Keratinocyte (primary cell): Measurements from ENCODE around the gene MED27.

ENCODE experiments used
- EZH2 ChIP-seq: IDR thresholded peaks from one replicate; pipeline ENCODE4 v1.6.1; 2012; ENCODE audit warnings: inconsistent platforms, mild to moderate bottlenecking, low read length, moderate library complexity
- TF ChIP-seq, protein P1 (sequence below), 3 experiments: IDR thresholded peaks in 1 of 3; conservative IDR thresholded peaks in 1 of 3; optimal IDR thresholded peaks in 1 of 3; 2 replicates in 2 of 3; 3 replicates in 1 of 3; pipeline versions ENCODE3 to v1.5.1; 2011; ENCODE audit warnings: low read length in 3 of 3, mild to moderate bottlenecking in 3 of 3, moderate library complexity in 2 of 3, control low read depth in 1 of 3, inconsistent platforms in 1 of 3; ENCODE audit not compliant: insufficient read depth in 2 of 3; ENCODE audit errors: extremely low read depth in 1 of 3

DNA sequence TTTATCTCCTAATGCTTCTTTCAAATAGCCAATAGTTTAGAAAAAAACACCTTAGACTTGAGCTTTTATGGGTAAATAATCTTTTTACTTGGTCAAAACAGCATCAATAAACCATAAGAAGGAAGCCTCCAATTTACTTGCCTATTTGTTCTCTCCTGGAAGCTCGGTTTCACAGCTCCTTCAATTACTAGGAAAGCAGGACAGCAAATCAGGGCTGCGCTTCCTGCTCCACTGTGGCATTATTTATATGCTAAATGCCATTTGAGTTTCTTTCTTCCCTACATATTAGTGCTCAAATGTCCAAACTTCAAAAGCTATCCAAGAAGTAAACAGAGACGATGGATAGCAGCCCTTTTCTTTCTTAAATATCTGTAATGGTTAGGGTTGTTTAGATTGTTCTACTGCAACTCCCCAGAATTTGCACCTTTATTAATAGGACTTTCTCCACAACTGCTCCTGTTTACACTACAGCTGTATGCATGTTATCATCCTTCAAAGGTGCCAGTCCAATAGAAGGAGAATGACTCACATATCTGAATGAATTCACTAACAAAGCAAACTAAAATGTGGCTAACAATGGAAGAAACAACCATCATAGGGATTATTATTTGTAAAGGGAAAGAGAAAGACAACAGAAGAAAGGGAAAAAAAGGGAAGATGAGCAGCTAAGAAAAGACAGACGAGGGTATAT is 58.7 kb downstream of the MED27 start:
- TF ChIP-seq, protein P1, sequence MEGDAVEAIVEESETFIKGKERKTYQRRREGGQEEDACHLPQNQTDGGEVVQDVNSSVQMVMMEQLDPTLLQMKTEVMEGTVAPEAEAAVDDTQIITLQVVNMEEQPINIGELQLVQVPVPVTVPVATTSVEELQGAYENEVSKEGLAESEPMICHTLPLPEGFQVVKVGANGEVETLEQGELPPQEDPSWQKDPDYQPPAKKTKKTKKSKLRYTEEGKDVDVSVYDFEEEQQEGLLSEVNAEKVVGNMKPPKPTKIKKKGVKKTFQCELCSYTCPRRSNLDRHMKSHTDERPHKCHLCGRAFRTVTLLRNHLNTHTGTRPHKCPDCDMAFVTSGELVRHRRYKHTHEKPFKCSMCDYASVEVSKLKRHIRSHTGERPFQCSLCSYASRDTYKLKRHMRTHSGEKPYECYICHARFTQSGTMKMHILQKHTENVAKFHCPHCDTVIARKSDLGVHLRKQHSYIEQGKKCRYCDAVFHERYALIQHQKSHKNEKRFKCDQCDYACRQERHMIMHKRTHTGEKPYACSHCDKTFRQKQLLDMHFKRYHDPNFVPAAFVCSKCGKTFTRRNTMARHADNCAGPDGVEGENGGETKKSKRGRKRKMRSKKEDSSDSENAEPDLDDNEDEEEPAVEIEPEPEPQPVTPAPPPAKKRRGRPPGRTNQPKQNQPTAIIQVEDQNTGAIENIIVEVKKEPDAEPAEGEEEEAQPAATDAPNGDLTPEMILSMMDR (optimal IDR thresholded peaks at IDR 0.05 in 1 of 3, IDR thresholded peaks at IDR 0.05 in 1 of 3, conservative IDR thresholded peaks at IDR 0.05 in 1 of 3; ENCODE audit: extremely low read depth in 1 of 3, insufficient read depth in 2 of 3, low read length in 3 of 3) = no peak
- no peak for TF ChIP-seq EZH2
